ENCODE data around the gene NSUN6. TPM values are rescaled to one million over a fixed set of nuclear protein-coding genes. Genes with fewer than 3 reads are reported as not detected.

NSUN6 gene
- total and polyA plus RNA-seq, 10 of the 15 experiments (the other 5 are each of a cell fraction or from before 2014, with no cell fraction given): 10.2 to 25.0 (median 15.6) TPM

GRCh38 chr10:18576586-18576985 is 74.8 kb downstream of the NSUN6 start:
- in situ Hi-C loops (cut with MboI) (no loop called here), intact Hi-C loops (cut with micrococcal nuclease; ENCODE audit: unreplicated experiment) (no loop called here)
- CTCF ChIA-PET: interaction anchor here (1.4 kb wide), 1 partner anchor 10 kb away, joined by 3 read pairs; no protein-coding TSS in a partner anchor
- Histone ChIP-seq H2AFZ (ENCODE audit: control insufficient read depth, low read depth, low read length) (no peak overlapping the region), H3K9me3 (replicated peaks; ENCODE audit: control insufficient read depth, insufficient read depth, low read length) (peaks cover 4% of the 10 kb centered on the region), H3K27me3 (replicated peaks in 1 of 2; ENCODE audit: control insufficient read depth in 2 of 2, insufficient read depth in 2 of 2, low read length in 1 of 2) (no peaks in the 10 kb centered on the region), H4K20me1 (ENCODE audit: control insufficient read depth, insufficient read depth) (no peaks in the 10 kb centered on the region), H3K9ac (ENCODE audit: control insufficient read depth, insufficient read depth, low read length) (no peak overlapping the region), H3K27ac (ENCODE audit: control insufficient read depth, insufficient read depth) (no peak overlapping the region), H3K4me3 (no peak overlapping the region), H3K4me1 (ENCODE audit: control insufficient read depth, insufficient read depth, low read length) (no peaks in the 10 kb centered on the region), H3K4me2 (ENCODE audit: control insufficient read depth, insufficient read depth) (no peak overlapping the region), H3K79me2 (ENCODE audit: control insufficient read depth, insufficient read depth, low read length) (no peaks in the 10 kb centered on the region), H3K36me3 (ENCODE audit: control insufficient read depth in 2 of 2, insufficient read depth in 2 of 2, low read length in 1 of 2) (no peaks in the 10 kb centered on the region; a peak in 1 of 4 replicates)
- no TSS peak for BruUV-seq (replicated peaks)
- no peak for ATAC-seq
- POLR2A ChIA-PET: no interaction called here
- 98% methylated on average over 6 of the region's 6 CpGs for WGBS (ENCODE audit: insufficient coverage, insufficient replicate concordance, low lambda C conversion rate, missing lambda C conversion rate)
- TF ChIP-seq CEBPB (IDR thresholded peaks at IDR 0.05; ENCODE audit: borderline replicate concordance in 1 of 2, low read depth in 2 of 2, low read length in 2 of 2) (no peak), DPF2 (IDR thresholded peaks at IDR 0.05) (no peak), BCL11A (IDR thresholded peaks at IDR 0.05; ENCODE audit: low read depth, low read length) (no peak), BACH1 (IDR thresholded peaks at IDR 0.05; ENCODE audit: borderline replicate concordance) (no peak), RBBP5 (conservative IDR thresholded peaks at IDR 0.05) (no peak), NR2C1 (IDR thresholded peaks at IDR 0.05) (no peak), ZZZ3 (IDR thresholded peaks at IDR 0.05; ENCODE audit: control insufficient read depth, insufficient read length, low read depth) (no peak), SP1 (IDR thresholded peaks at IDR 0.05; ENCODE audit: low read depth, low read length) (no peak)
- RAD21 ChIA-PET (ENCODE audit: unreplicated experiment): no interaction called here
- no peak for FAIRE-seq
- no peak for DNase-seq (ENCODE audit: low read depth, low spot score)
- SMC1A ChIA-PET (ENCODE audit: uncharacterized antibody, unreplicated experiment): no interaction called here

- no peaks in the 10 kb centered on the region for H3K27me3 ChIP-seq (replicated peaks in 1 of 2; ENCODE audit: control insufficient read depth in 2 of 2, insufficient read depth in 2 of 2, low read length in 1 of 2)
- H3K9me3 ChIP-seq (replicated peaks; ENCODE audit: control insufficient read depth, insufficient read depth, low read length): peaks cover 4% of the 10 kb centered on the region
- no peaks in the 10 kb centered on the region for H3K4me1 ChIP-seq (ENCODE audit: control insufficient read depth, insufficient read depth, low read length)
- TF ChIP-seq ZNF207 (IDR thresholded peaks at IDR 0.05; ENCODE audit: borderline replicate concordance): no peak
- TF ChIP-seq SRF (IDR thresholded peaks at IDR 0.05; ENCODE audit: low read depth in 2 of 2, low read length in 2 of 2): no peak
- ChIA-PET RAD21 (ENCODE audit: unreplicated experiment) (no interaction called here), CTCF (no interaction called here), POLR2A (no interaction called here), SMC1A (ENCODE audit: uncharacterized antibody, unreplicated experiment) (no interaction called here)
- no peak overlapping the region for H3K4me2 ChIP-seq (ENCODE audit: control insufficient read depth, insufficient read depth)
- DNase-seq (ENCODE audit: low read depth, low spot score) (no peak), FAIRE-seq (no peak), ATAC-seq (no peak)
- WGBS (ENCODE audit: insufficient coverage, insufficient replicate concordance, low lambda C conversion rate, missing lambda C conversion rate): over 99% methylated on average over 8 of the region's 8 CpGs
- no peak overlapping the region for H3K27ac ChIP-seq (ENCODE audit: control insufficient read depth, insufficient read depth)
- H3K4me3 ChIP-seq: no peak overlapping the region
- no peaks in the 10 kb centered on the region for H4K20me1 ChIP-seq (ENCODE audit: control insufficient read depth, insufficient read depth)
- no peaks in the 10 kb centered on the region for H3K79me2 ChIP-seq (ENCODE audit: control insufficient read depth, insufficient read depth, low read length)
- BruUV-seq (replicated peaks): no TSS peak
- in situ Hi-C loops (cut with MboI) (no loop called here), intact Hi-C loops (cut with micrococcal nuclease; ENCODE audit: unreplicated experiment) (no loop called here)
- no peaks in the 10 kb centered on the region for H3K36me3 ChIP-seq (ENCODE audit: control insufficient read depth in 2 of 2, insufficient read depth in 2 of 2, low read length in 1 of 2)
- H2AFZ ChIP-seq (ENCODE audit: control insufficient read depth, low read depth, low read length): no peak overlapping the region
- no peak overlapping the region for H3K9ac ChIP-seq (ENCODE audit: control insufficient read depth, insufficient read depth, low read length)
These were observed 78.3 kb downstream of the NSUN6 start for GRCh38 chr10:18572959-18573561.

All from GM12878 (cell line).